ENCODE results near the gene DNAJC25. TPM values are rescaled to one million over a fixed set of nuclear protein-coding genes. Genes with fewer than 3 reads are reported as not detected.
"Not testable (repeated sequence)": the region's sequence is repeated elsewhere in the genome, so short reads cannot be mapped to it uniquely, and the experiment has no call there.

Gene DNAJC25
- total and polyA plus RNA-seq, 8 donors = 5.4 to 15.6 (median 11.6) TPM

GRCh38 chr9:111610845-111611244 is 20.3 kb upstream of the DNAJC25 start:
- no peak for DNase-seq
- H3K36me3 ChIP-seq = no peaks in the 10 kb centered on the region
- H3K4me1 ChIP-seq = no peaks in the 10 kb centered on the region
- no peak for TF ChIP-seq CTCF (IDR thresholded peaks at IDR 0.05)
- no peak for ATAC-seq
- H3K27ac ChIP-seq = no peak overlapping the region
- no peak overlapping the region for H3K4me3 ChIP-seq
- peaks cover 0 to 20% of the 10 kb centered on the region in 2 donors for H3K27me3 ChIP-seq
- H3K9me3 ChIP-seq = no peaks in the 10 kb centered on the region
- intact Hi-C loops (cut with DNase I) = no loop called here

- Histone ChIP-seq H3K27ac (no peak overlapping the region), H3K4me1 (no peaks in the 10 kb centered on the region), H3K9me3 (no peaks in the 10 kb centered on the region), H3K36me3 (no peaks in the 10 kb centered on the region), H3K27me3 (peaks cover 0 to 14% of the 10 kb centered on the region in 2 donors), H3K4me3 (no peak overlapping the region)
- TF ChIP-seq CTCF (IDR thresholded peaks at IDR 0.05) = no peak
- intact Hi-C loops (cut with DNase I) = no loop called here
- DNase-seq (no peak), ATAC-seq (no peak)
Observed at GRCh38 chr9:111613436-111614040, 17.6 kb upstream of the DNAJC25 start.

DNA sequence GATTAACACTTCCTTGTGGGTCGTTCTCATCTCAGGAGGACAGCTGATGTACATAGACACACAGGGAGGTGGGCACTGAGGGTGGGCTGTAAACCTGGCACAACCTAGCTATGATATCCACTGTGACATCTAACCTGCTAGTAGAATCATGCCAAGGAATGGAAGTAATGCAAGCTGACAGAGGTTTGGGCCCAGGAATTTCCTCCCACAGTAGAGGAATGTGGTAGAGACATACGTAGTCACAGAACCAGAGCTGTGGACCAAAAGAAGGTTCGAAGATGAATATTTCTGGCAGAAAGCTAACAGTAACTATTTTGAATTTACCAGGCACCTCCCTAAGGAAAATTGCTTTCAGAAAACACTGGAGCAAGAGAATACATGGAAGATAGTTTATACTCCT is 15.2 kb upstream of the DNAJC25 start:
- no peak for ATAC-seq
- no peak overlapping the region for H3K27ac ChIP-seq
- no peaks in the 10 kb centered on the region for H3K4me1 ChIP-seq
- H3K4me3 ChIP-seq = no peak overlapping the region
- no peaks in the 10 kb centered on the region for H3K36me3 ChIP-seq
- H3K27me3 ChIP-seq = peaks cover 0 to 14% of the 10 kb centered on the region in 2 donors
- no peak for DNase-seq
- intact Hi-C loops (cut with DNase I) = no loop called here
- no peaks in the 10 kb centered on the region for H3K9me3 ChIP-seq
- no peak for TF ChIP-seq CTCF (IDR thresholded peaks at IDR 0.05)

GRCh38 chr9:111617349-111617748 is 13.8 kb upstream of the DNAJC25 start:
- ATAC-seq; H3K36me3 ChIP-seq; H3K9me3 ChIP-seq; H3K4me3 ChIP-seq; H3K4me1 ChIP-seq; DNase-seq; H3K27ac ChIP-seq; H3K27me3 ChIP-seq; intact Hi-C loops (cut with DNase I): not testable (repeated sequence)

GRCh38 chr9:111621895-111622480 is 9.1 kb upstream of the DNAJC25 start:
- peak; percentile 66 to 84 for TF ChIP-seq CTCF (IDR thresholded peaks at IDR 0.05)
- intact Hi-C loops (cut with DNase I) = no loop called here
- no peaks in the 10 kb centered on the region for H3K36me3 ChIP-seq
- no peaks in the 10 kb centered on the region for H3K9me3 ChIP-seq
- DNase-seq (peak in 1 of 4 donors; percentile 33), ATAC-seq (peak; percentile 95)
- H3K4me1 ChIP-seq = peaks cover 0 to 13% of the 10 kb centered on the region in 2 donors
- no peaks in the 10 kb centered on the region for H3K27me3 ChIP-seq
- no peak overlapping the region for H3K4me3 ChIP-seq
- H3K27ac ChIP-seq = no peak overlapping the region

Data from left lung (tissue), 10 donors.